ENCODE data around the gene AIF1.

AIF1 gene

DNA sequence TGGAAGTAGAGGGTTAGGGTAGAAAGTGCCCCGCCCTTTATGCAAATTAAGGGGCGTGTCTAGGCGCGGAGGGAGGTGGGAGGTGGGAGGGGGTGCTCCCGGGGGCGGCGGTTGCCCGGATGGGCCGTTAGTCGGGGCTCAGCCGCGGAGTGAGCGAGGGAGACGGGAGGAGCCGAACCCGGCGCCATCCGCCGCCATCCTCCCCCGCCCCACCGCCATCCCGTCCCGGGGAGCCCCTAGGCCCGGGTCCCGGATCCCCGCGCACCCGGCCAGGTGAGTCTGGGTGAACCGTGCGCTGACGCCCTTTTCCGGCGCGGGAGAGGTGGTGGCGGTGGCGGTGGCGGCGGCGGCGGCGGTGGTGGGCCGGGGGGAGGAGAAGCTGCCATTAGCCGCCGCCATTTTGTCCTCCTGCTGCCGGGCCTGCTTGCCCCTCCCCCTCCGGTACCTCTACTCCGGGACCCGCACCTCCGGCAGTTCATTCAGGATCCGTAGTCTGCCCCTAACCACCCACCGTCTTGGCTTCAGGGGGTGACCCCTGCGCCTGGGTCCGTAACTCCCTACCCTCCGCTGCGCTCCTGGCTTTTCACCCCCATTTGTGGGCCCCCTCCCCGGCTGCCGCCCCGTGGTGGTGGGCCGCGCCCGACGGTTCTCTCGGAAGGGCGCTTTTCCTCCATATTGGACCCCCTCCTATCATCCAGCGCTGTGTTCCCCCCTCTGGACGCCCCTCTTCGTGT lies 5.7 kb downstream of the AIF1 start, which contains the start of gene PRRC2A:
TSS of gene PRRC2A (plus strand) at position 130 of the 734 bp plus-strand sequence. CDS start 2,075 bp downstream, outside the sequence.
- no peak for DNase-seq (ENCODE audit: low spot score)

GRCh38 chr6:31621320-31621939 lies 6.4 kb downstream of the AIF1 start:
- peak; percentile 17 for DNase-seq (ENCODE audit: low spot score)

DNA sequence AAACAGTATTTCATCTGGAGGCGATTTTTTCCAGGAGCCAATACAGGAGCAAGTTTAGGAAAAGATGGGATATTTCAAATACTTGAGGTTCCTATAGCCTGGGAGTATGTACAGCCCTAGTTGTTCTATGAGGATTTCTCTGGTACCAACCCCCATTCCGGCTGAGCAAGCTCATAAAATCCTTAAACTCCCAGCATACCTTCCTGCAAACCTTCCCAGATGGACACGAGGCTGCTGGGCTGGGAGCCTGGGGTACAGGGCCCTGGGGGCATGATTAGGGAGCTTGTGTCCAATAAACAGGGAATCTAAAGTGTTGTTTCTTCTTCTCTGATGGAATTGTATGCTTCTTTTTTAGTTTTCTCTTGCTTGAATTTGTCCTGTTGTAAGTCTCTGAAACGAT lies 7.0 kb downstream of the AIF1 start:
- DNase-seq (ENCODE audit: low spot score): peak; percentile 20

GRCh38 chr6:31622684-31623091 lies 7.7 kb downstream of the AIF1 start:
- DNase-seq (ENCODE audit: low spot score): no peak

DNA sequence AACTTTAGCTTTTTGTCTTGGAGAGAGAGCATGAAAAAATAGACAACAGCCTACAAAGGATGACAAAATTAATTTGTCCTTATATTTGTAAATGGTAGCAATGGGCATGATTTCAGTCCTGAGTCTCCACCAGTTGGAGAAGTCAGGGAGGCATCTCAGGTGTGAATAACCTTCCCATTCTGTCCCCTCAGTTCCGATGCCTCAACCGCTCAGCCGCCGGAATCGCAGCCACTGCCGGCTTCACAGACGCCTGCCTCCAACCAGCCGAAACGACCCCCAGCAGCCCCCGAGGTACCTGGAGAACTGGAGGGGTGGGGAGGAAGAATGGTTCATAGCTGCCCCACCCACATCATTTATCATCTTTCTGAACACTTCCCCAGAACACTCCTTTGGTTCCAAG lies 9.0 kb downstream of the AIF1 start:
- no peak for DNase-seq (ENCODE audit: low spot score)

DNA sequence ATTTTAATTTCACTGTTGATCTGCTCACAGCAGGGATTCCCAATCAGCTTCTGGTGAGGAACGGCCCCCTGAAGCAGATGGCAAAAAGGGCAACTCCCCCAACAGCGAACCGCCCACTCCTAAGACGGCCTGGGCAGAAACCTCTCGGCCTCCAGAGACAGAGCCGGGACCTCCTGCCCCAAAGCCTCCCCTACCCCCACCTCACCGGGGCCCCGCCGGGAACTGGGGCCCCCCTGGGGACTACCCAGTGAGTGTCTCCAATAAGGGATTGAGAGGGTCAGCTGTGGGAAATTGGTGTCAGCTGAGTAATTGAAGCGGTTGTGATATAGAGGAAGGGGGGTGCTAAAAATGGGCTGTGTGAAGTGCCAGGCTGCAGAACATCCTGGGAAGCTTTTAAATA lies 11.9 kb downstream of the AIF1 start:
- DNase-seq (ENCODE audit: low spot score): no peak

GRCh38 chr6:31627690-31628287 lies 12.8 kb downstream of the AIF1 start:
- no peak for DNase-seq (ENCODE audit: low spot score)

GRCh38 chr6:31629014-31629413 lies 14.0 kb downstream of the AIF1 start:
- no peak for DNase-seq (ENCODE audit: low spot score)

DNA sequence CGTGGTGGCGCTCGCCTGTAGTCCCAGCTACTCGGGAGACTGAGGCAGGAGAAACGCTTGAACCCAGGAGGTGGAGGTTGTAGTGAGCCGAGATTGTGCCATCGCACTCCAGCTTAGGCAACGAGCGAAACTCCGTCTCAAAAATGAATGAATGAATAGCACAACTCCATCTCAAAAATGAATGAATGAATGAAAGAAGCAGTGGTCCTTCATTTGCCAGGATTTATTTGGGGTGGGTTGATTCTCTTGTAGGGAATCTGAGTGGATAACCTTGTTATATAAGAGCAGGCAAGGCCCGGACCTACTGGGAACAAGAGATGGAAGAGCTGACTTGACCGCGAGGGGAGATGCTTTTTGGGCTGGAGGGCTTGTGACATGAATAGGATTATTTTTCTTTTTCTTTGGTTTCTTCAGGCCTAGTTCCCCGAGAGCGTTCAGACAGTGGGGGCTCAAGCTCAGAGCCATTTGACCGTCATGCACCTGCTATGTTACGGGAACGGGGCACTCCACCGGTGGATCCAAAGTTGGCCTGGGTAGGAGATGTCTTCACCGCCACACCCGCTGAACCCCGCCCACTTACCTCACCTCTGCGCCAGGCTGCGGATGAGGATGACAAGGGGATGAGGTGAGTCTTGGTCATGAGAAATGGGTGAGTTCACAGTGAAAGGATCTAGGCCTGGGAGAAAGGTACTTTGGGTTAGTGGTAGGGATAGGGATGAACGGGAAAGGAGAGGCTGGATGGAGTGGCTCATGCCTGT lies 15.3 kb downstream of the AIF1 start:
- DNase-seq (ENCODE audit: low spot score): no peak

DNA sequence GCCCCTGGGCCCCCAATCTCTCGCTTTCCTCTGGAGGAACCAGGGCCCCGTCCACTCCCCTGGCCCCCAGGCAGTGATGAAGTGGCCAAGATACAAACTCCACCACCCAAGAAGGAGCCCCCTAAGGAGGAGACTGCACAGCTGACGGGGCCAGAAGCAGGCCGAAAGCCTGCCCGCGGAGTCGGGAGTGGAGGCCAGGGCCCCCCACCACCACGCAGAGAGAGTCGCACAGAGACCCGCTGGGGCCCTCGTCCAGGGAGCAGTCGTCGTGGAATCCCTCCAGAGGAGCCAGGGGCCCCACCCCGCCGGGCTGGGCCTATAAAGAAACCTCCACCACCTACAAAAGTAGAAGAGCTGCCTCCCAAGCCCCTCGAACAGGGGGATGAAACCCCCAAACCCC lies 16.2 kb downstream of the AIF1 start:
- no peak for DNase-seq (ENCODE audit: low spot score)

DNA sequence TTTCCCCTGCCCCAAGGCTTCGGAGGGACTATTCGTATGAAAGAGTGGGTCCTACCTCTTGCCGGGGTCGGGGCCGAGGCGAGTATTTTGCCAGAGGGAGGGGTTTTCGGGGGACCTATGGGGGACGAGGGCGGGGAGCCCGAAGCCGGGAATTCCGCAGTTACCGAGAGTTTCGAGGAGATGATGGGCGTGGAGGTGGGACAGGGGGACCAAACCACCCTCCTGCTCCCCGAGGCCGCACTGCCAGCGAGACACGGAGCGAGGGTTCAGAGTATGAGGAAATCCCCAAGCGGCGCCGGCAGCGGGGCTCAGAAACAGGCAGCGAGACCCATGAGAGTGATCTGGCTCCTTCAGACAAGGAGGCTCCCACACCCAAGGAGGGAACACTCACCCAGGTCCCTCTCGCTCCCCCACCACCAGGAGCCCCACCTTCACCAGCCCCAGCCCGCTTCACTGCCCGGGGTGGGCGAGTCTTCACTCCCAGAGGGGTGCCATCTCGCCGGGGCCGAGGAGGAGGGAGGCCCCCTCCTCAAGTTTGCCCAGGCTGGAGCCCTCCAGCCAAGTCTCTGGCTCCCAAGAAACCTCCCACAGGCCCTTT lies 16.7 kb downstream of the AIF1 start:
- no peak for DNase-seq (ENCODE audit: low spot score)

- DNase-seq (ENCODE audit: low spot score): no peak
Observed at GRCh38 chr6:31632279-31632946, 17.4 kb downstream of the AIF1 start.

GRCh38 chr6:31633447-31633846 lies 18.4 kb downstream of the AIF1 start:
- no peak for DNase-seq (ENCODE audit: low spot score)

- no peak for DNase-seq (ENCODE audit: low spot score)
Observed at GRCh38 chr6:31634131-31634530, 19.1 kb downstream of the AIF1 start.

DNA sequence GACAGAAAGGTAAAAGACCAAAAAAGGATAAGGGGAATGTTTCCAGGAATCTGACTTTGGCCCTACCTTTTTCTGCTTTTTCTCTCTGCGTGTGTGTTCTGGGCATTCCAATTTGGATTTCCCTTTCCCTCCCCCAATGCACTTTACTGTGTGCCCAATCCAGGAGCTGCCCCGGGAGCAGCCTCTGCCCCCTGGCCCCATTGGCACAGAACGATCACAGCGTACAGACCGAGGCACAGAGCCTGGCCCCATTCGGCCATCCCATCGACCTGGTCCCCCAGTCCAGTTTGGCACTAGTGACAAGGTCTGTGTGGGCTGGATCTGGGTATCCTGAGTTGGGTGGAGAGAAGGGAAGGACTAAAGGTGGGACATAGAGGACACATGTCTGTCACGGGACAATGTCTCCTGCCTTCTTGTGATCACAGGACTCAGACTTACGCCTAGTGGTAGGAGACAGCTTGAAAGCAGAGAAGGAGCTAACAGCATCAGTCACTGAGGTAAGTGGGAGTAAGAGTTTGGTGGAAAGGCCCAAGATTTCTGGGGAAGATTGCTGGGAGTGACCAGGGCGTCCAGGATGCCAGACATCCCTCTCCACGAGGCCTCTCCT lies 20.0 kb downstream of the AIF1 start:
- no peak for DNase-seq (ENCODE audit: low spot score)

GRCh38 chr6:31636698-31637596 lies 21.9 kb downstream of the AIF1 start:
- no peak for DNase-seq (ENCODE audit: low spot score)

DNA sequence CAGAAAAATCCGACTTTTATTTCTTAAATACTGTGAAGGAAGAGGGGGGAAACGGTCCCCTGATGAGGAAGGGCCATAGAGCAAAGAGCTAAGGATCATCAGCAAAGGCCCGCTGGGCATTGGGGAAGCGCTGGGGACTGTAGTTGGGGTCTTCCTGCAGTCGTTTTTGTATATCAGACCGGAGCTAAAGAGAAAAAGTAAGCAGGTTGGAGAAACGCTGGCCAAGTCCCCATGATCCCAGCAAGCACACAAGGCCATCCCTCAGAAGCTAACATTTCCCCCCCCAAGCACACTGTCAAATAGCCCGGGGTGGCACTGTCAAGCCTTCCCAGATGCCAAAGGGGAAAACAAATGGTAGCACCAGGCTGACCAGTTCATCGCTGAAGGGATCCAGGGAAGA lies 24.0 kb downstream of the AIF1 start:
- no peak for DNase-seq (ENCODE audit: low spot score)

DNA sequence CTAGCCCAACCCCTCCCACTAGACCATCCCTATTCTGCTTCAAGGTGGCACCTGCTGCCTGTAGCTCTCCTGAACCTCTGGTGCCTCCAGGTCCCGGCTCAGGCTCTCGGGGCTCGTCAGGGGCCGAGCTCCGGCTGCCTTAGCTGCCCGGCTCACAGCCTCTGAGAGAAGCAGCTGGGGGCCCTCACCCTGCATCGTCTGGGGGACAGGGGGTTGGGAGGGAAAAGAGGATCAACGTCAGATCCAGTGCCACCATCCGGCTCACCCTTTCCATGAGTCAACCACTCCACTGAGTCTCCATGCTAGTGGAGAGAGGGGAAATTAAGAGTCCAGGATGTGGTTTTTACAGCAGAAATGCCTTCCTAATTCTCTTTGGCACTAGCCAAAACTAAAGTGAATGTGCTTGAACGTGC lies 24.4 kb downstream of the AIF1 start:
- no peak for DNase-seq (ENCODE audit: low spot score)

DNA sequence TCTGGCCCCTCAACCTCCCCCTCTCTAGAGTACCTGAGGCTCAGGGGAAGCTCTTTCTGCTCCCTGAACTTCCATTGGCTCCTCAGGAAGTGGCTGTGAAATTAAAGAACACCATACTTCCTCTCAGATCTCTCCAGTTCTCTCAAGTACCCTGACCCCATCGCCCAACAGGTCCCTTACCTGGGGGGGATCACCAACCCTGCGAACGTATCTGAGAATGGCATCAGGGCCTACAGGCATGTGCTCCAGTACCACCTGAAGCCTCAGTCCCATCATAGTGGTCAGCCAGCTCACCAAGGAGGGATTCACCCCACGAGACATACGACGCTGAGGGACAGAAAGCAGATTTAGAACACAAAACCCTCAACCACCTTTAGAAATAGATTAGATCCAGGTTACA lies 25.6 kb downstream of the AIF1 start:
- DNase-seq (ENCODE audit: low spot score): no peak

DNA sequence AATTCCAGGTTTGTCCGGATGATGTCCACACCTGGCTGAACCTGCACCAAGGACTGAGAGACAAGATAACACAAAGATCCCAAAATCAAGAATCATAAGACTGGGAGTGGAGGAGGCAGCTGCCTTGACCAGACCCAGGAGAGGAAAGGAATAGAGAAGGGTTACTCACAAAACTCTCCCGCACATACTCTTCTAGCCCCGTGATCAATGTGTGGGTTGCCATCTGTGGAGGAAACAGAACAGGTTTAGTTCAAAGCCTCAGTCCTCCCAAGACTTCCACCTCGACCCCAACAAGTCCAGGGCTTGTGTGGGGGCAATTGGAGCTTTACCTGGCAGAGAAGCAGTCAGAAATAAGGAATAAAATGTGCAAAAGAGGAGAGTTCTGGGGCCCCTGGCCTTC lies 26.3 kb downstream of the AIF1 start:
- DNase-seq (ENCODE audit: low spot score): no peak

Data from kidney tubule cell (primary cell).